Measurements from ENCODE around the gene YWHAG. TPM values are rescaled to one million over a fixed set of nuclear protein-coding genes. Genes with fewer than 3 reads are reported as not detected.
"Not testable (repeated sequence)": the region's sequence is repeated elsewhere in the genome, so short reads cannot be mapped to it uniquely, and the experiment has no call there.

The YWHAG gene
- total RNA-seq, 1 donor from 2014 or later: 650 TPM

- Mint-ChIP-seq H3K27ac (ENCODE audit: unreplicated experiment) (peak overlapping the region; percentile 34), H3K27me3 (ENCODE audit: unreplicated experiment) (peaks cover 11% of the 10 kb centered on the region), H3K9me3 (ENCODE audit: unreplicated experiment) (peaks cover 18% of the 10 kb centered on the region), H3K4me3 (ENCODE audit: unreplicated experiment) (no peak overlapping the region), H3K4me1 (ENCODE audit: low read depth, unreplicated experiment) (peaks cover 49% of the 10 kb centered on the region), H3K36me3 (ENCODE audit: unreplicated experiment) (peaks cover 21% of the 10 kb centered on the region)
- no peak for DNase-seq
- no peak for TF ChIP-seq CTCF (IDR thresholded peaks at IDR 0.05; ENCODE audit: partially characterized antibody, unreplicated experiment)
Measured at GRCh38 chr7:76342222-76342621, 16.6 kb downstream of the YWHAG start.

DNA sequence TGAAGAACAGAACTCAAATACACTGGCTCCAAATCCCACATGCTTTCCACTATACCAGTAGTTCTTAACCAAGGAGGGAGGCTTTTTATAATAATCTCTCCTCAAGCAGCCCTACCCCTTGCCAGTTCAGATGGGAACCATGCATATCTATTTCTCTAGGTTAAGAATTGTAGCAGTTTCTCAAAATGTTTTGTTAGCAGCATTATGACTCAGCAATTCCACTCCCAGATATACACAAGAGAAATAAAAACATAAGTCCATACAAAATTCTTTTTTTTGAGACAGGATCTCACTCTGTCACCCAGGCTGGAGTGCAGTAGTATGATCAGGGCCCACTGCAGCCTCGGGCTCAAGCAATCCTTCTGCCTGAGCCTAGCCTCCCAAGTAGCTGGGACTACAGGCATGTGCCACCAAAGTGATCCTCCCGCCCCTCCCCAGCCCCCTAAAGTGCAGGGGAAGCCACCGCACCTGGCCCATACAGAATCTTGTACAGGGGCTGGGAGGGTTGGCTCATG lies 18.1 kb downstream of the YWHAG start:
- Mint-ChIP-seq H3K4me3 (ENCODE audit: unreplicated experiment) (no peak overlapping the region), H3K4me1 (ENCODE audit: low read depth, unreplicated experiment) (peaks cover 44% of the 10 kb centered on the region), H3K36me3 (ENCODE audit: unreplicated experiment) (peaks cover 5% of the 10 kb centered on the region), H3K27ac (ENCODE audit: unreplicated experiment) (no peak overlapping the region), H3K27me3 (ENCODE audit: unreplicated experiment) (peaks cover 4% of the 10 kb centered on the region), H3K9me3 (ENCODE audit: unreplicated experiment) (peaks cover 13% of the 10 kb centered on the region)
- DNase-seq: no peak
- TF ChIP-seq CTCF (IDR thresholded peaks at IDR 0.05; ENCODE audit: partially characterized antibody, unreplicated experiment): no peak

GRCh38 chr7:76338298-76339084 lies 20.3 kb downstream of the YWHAG start:
- DNase-seq: no peak
- TF ChIP-seq CTCF (IDR thresholded peaks at IDR 0.05; ENCODE audit: partially characterized antibody, unreplicated experiment): no peak
- H3K27ac Mint-ChIP-seq (ENCODE audit: unreplicated experiment): peak overlapping the region; percentile 91
- peaks cover 11% of the 10 kb centered on the region for H3K9me3 Mint-ChIP-seq (ENCODE audit: unreplicated experiment)
- H3K4me1 Mint-ChIP-seq (ENCODE audit: low read depth, unreplicated experiment): peaks cover 43% of the 10 kb centered on the region
- peaks cover 1% of the 10 kb centered on the region for H3K27me3 Mint-ChIP-seq (ENCODE audit: unreplicated experiment)
- H3K4me3 Mint-ChIP-seq (ENCODE audit: unreplicated experiment): peak overlapping the region; percentile 61
- H3K36me3 Mint-ChIP-seq (ENCODE audit: unreplicated experiment): peaks cover 4% of the 10 kb centered on the region

- peaks cover 41% of the 10 kb centered on the region for H3K4me1 Mint-ChIP-seq (ENCODE audit: low read depth, unreplicated experiment)
- no peak for DNase-seq
- H3K27me3 Mint-ChIP-seq (ENCODE audit: unreplicated experiment): no peaks in the 10 kb centered on the region
- peaks cover 9% of the 10 kb centered on the region for H3K9me3 Mint-ChIP-seq (ENCODE audit: unreplicated experiment)
- H3K27ac Mint-ChIP-seq (ENCODE audit: unreplicated experiment): peak overlapping the region; percentile 91
- no peak overlapping the region for H3K4me3 Mint-ChIP-seq (ENCODE audit: unreplicated experiment)
- TF ChIP-seq CTCF (IDR thresholded peaks at IDR 0.05; ENCODE audit: partially characterized antibody, unreplicated experiment): no peak
- H3K36me3 Mint-ChIP-seq (ENCODE audit: unreplicated experiment): no peaks in the 10 kb centered on the region
Measured at GRCh38 chr7:76337147-76337546, 21.6 kb downstream of the YWHAG start.

GRCh38 chr7:76336094-76336493 lies 22.7 kb downstream of the YWHAG start:
- H3K4me3 Mint-ChIP-seq (ENCODE audit: unreplicated experiment): no peak overlapping the region
- peak overlapping the region; percentile 31 for H3K27ac Mint-ChIP-seq (ENCODE audit: unreplicated experiment)
- no peaks in the 10 kb centered on the region for H3K36me3 Mint-ChIP-seq (ENCODE audit: unreplicated experiment)
- H3K9me3 Mint-ChIP-seq (ENCODE audit: unreplicated experiment): peaks cover 12% of the 10 kb centered on the region
- TF ChIP-seq CTCF (IDR thresholded peaks at IDR 0.05; ENCODE audit: partially characterized antibody, unreplicated experiment): no peak
- no peaks in the 10 kb centered on the region for H3K27me3 Mint-ChIP-seq (ENCODE audit: unreplicated experiment)
- peaks cover 47% of the 10 kb centered on the region for H3K4me1 Mint-ChIP-seq (ENCODE audit: low read depth, unreplicated experiment)
- no peak for DNase-seq

DNA sequence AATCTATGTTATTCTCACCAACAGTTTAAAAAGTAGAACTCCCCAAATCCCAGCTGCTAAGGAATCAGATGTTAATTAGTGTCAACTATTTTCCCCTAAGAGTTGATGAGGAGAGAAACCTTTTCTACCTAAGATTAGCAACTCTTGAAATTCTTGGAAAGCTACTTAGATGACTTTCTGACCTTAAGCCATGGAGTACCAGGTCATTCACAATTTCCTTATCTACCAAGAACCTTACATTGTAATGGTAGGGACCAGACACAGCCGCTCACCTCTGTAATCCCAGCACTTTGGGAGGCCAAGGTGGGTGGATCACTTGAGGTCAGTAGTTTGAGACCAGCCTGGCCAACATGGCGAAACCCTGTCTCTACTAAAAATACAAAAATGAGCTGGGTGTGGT lies 23.4 kb downstream of the YWHAG start:
- DNase-seq; H3K36me3 Mint-ChIP-seq (ENCODE audit: unreplicated experiment); H3K27ac Mint-ChIP-seq (ENCODE audit: unreplicated experiment); H3K27me3 Mint-ChIP-seq (ENCODE audit: unreplicated experiment); H3K4me3 Mint-ChIP-seq (ENCODE audit: unreplicated experiment): not testable (repeated sequence)
- Mint-ChIP-seq H3K4me1 (ENCODE audit: low read depth, unreplicated experiment) (peaks cover 48% of the 10 kb centered on the region), H3K9me3 (ENCODE audit: unreplicated experiment) (peaks cover 16% of the 10 kb centered on the region)
